H9 (cell line): ENCODE data around the gene PPIF. TPM values are rescaled to one million over a fixed set of nuclear protein-coding genes. Genes with fewer than 3 reads are reported as not detected.

Source experiments
- DNase-seq: peaks from one replicate; pipeline ENCODE4 v3.0.0-alpha.2; 2017
- H2AFZ ChIP-seq: one replicate; pipeline ENCODE4 v1.6.1; 2013; ENCODE audit warnings: mild to moderate bottlenecking, low read length, control low read depth, moderate library complexity
- H2AK5ac ChIP-seq: 2 replicates; pipeline ENCODE4 v1.6.1; 2013; ENCODE audit warnings: low read length, control low read depth, mixed read lengths; ENCODE audit not compliant: insufficient read length
- H2BK120ac ChIP-seq: one replicate; pipeline ENCODE4 v1.6.1; 2013; ENCODE audit warnings: low read depth, mild to moderate bottlenecking, low read length, control low read depth, inconsistent platforms; ENCODE audit not compliant: poor library complexity, severe bottlenecking
- H2BK12ac ChIP-seq: 2 replicates; pipeline ENCODE4 v1.6.1; 2013; ENCODE audit warnings: low read length, control low read depth, mixed read lengths, low read depth; ENCODE audit not compliant: insufficient read length
- H2BK15ac ChIP-seq: 2 replicates; pipeline ENCODE4 v1.6.1; 2013; ENCODE audit warnings: low read depth, low read length, control low read depth
- H2BK20ac ChIP-seq: one replicate; pipeline ENCODE4 v1.6.1; 2013; ENCODE audit warnings: low read depth, mild to moderate bottlenecking, low read length, control low read depth, inconsistent platforms; ENCODE audit not compliant: poor library complexity, severe bottlenecking
- H2BK5ac ChIP-seq: 2 replicates; pipeline ENCODE4 v1.6.1; 2013; ENCODE audit warnings: low read length, control low read depth, mixed read lengths; ENCODE audit not compliant: insufficient read length
- H3K14ac ChIP-seq: 2 replicates; pipeline ENCODE4 v1.6.1; 2013; ENCODE audit warnings: low read length, control low read depth; ENCODE audit not compliant: insufficient read depth
- H3K18ac ChIP-seq: 2 replicates; pipeline ENCODE4 v1.6.1; 2013; ENCODE audit warnings: low read depth, mild to moderate bottlenecking, mixed read lengths, low read length, control low read depth; ENCODE audit not compliant: insufficient read length
- H3K23ac ChIP-seq: 2 replicates; pipeline ENCODE4 v1.6.1; 2013; ENCODE audit warnings: low read length, control low read depth, mixed read lengths, low read depth; ENCODE audit not compliant: insufficient read length
- H3K23me2 ChIP-seq: 2 replicates; pipeline ENCODE4 v1.6.1; 2013; ENCODE audit warnings: low read depth, mild to moderate bottlenecking, mixed read lengths, low read length, control low read depth; ENCODE audit not compliant: insufficient read length, poor library complexity, severe bottlenecking
- H3K27ac ChIP-seq: 2 replicates; pipeline ENCODE4 v1.5.1; 2013; ENCODE audit warnings: low read length, control low read depth, mixed read lengths, low read depth; ENCODE audit not compliant: insufficient read length
- H3K27me3 ChIP-seq: 2 replicates; pipeline ENCODE4 v1.6.1; 2013; ENCODE audit warnings: low read length, control low read depth, inconsistent platforms; ENCODE audit not compliant: insufficient read depth
- H3K4ac ChIP-seq: 2 replicates; pipeline ENCODE4 v1.6.1; 2013; ENCODE audit warnings: low read depth, mild to moderate bottlenecking, control low read depth, inconsistent platforms, low read length, moderate library complexity
- H3K4me1 ChIP-seq: 2 replicates; pipeline ENCODE4 v1.6.1; 2013; ENCODE audit warnings: low read length, control low read depth, inconsistent platforms; ENCODE audit not compliant: insufficient read depth
- H3K4me2 ChIP-seq: 2 replicates; pipeline ENCODE4 v1.6.1; 2013; ENCODE audit warnings: low read length, control low read depth, mixed read lengths; ENCODE audit not compliant: insufficient read length, insufficient read depth
- H3K56ac ChIP-seq: 2 replicates; pipeline ENCODE4 v1.6.1; 2013; ENCODE audit warnings: low read depth, mild to moderate bottlenecking, mixed read lengths, low read length, control low read depth; ENCODE audit not compliant: insufficient read length
- H3K79me1 ChIP-seq: 2 replicates; pipeline ENCODE4 v1.6.1; 2013; ENCODE audit warnings: low read depth, mild to moderate bottlenecking, moderate library complexity, low read length, control low read depth, inconsistent platforms; ENCODE audit not compliant: insufficient read depth, poor library complexity, severe bottlenecking
- H3K79me2 ChIP-seq: 2 replicates; pipeline ENCODE4 v1.6.1; 2013; ENCODE audit warnings: low read length, control low read depth, inconsistent platforms; ENCODE audit not compliant: insufficient read depth
- H3K9ac ChIP-seq: 2 replicates; pipeline ENCODE4 v1.6.1; 2013; ENCODE audit warnings: low read length, control low read depth, mixed read lengths; ENCODE audit not compliant: insufficient read length; ENCODE audit errors: extremely low read depth
- H3K9me3 ChIP-seq: one replicate; pipeline ENCODE4 v1.6.1; 2013; ENCODE audit warnings: low read depth, low read length, inconsistent platforms; ENCODE audit not compliant: control insufficient read depth
- H3T11ph ChIP-seq: one replicate; pipeline ENCODE4 v1.6.1; 2013; ENCODE audit warnings: mild to moderate bottlenecking, low read length, control low read depth, inconsistent platforms
- H4K20me1 ChIP-seq: one replicate; pipeline ENCODE4 v1.6.1; 2013; ENCODE audit not compliant: control insufficient read depth, insufficient read length, insufficient read depth
- H4K5ac ChIP-seq: 2 replicates; pipeline ENCODE4 v1.6.1; 2013; ENCODE audit warnings: low read depth, mild to moderate bottlenecking, mixed read lengths, low read length, control low read depth; ENCODE audit not compliant: insufficient read length
- H4K8ac ChIP-seq: replicated peaks from 2 replicates; pipeline ENCODE4 v1.6.1; 2013; ENCODE audit warnings: low read length, control low read depth, mixed read lengths, low read depth; ENCODE audit not compliant: insufficient read length
- H4K91ac ChIP-seq: 2 replicates; pipeline ENCODE4 v1.6.1; 2013; ENCODE audit warnings: low read depth, mild to moderate bottlenecking, moderate library complexity, mixed read lengths, low read length, control low read depth; ENCODE audit not compliant: insufficient read length
- H3K27ac Mint-ChIP-seq, 3 experiments: 2 replicates in 2 of 3; 3 replicates in 1 of 3; pipeline ENCODE4 v1.8.0; 2020 to 2021; ENCODE audit warnings: mixed read lengths in 3 of 3, mild to moderate bottlenecking in 1 of 3, moderate library complexity in 1 of 3
- H3K27me3 Mint-ChIP-seq: 2 replicates; pipeline ENCODE4 v1.8.0; 2021; ENCODE audit warnings: low read depth, mild to moderate bottlenecking, moderate library complexity, mixed read lengths
- H3K36me3 Mint-ChIP-seq, 3 experiments: 2 replicates in 2 of 3; 3 replicates in 1 of 3; pipeline ENCODE4 v1.8.0; 2020 to 2021; ENCODE audit warnings: low read depth in 3 of 3, mixed read lengths in 3 of 3; ENCODE audit not compliant: insufficient read depth in 1 of 3
- H3K4me1 Mint-ChIP-seq, 2 experiments: 2 replicates each; pipeline ENCODE4 v1.8.0; 2020; ENCODE audit warnings: mixed read lengths in 2 of 2
- H3K4me3 Mint-ChIP-seq, 2 experiments: 2 replicates in 1 of 2; 3 replicates in 1 of 2; pipeline ENCODE4 v1.8.0; 2020 to 2021; ENCODE audit warnings: mild to moderate bottlenecking in 2 of 2, mixed read lengths in 2 of 2, moderate library complexity in 1 of 2
- H3K9me3 Mint-ChIP-seq, 2 experiments: 2 replicates in 1 of 2; 3 replicates in 1 of 2; pipeline ENCODE4 v1.8.0; 2020; ENCODE audit warnings: mild to moderate bottlenecking in 2 of 2, mixed read lengths in 2 of 2, moderate library complexity in 1 of 2
- CTCF ChIP-seq: fragments of 200-600 bp; sonication (generic); conservative IDR thresholded peaks from 3 replicates; pipeline ENCODE4 v1.8.0; 2021; ENCODE audit warnings: antibody characterized with exemption, mild to moderate bottlenecking
- WGBS: extraction: QIAGEN DNeasy Blood & Tissue Kit; methylation state at CpG from one replicate; pipeline ENCODE4 v1.1.7; 2013; ENCODE audit warnings: missing lambda C conversion rate, low lambda C conversion rate, mixed read lengths; ENCODE audit not compliant: insufficient read length; ENCODE audit errors: extremely low coverage; 5-methylcytosine and 5-hydroxymethylcytosine counted together
- total RNA-seq: library from RNA; stranded (reverse); gene quantifications from 2 replicates; pipeline ENCODE4 v1.2.1, GENCODE V29; 2021

The PPIF gene
- total RNA-seq, 1 experiment from 2014 or later: 79.7 TPM

- H4K20me1 ChIP-seq: no peaks in the 10 kb centered on the region
- DNase-seq: peak; percentile 17
- H3K9ac ChIP-seq: no peak overlapping the region
- no peak overlapping the region for H2BK12ac ChIP-seq
- H3K27me3 Mint-ChIP-seq: no peaks in the 10 kb centered on the region; the same call in 1 of the 2 replicates
- no peak overlapping the region for H3T11ph ChIP-seq
- WGBS: no CpG with 5 or more reads among the region's 21 CpGs
- H3K27ac ChIP-seq: no peak overlapping the region
- H2AFZ ChIP-seq: no peak overlapping the region
- no peak overlapping the region for H3K23ac ChIP-seq
- H3K9me3 Mint-ChIP-seq: no peaks in the 10 kb centered on the region
- H3K9me3 ChIP-seq: no peaks in the 10 kb centered on the region
- H3K79me1 ChIP-seq: peaks cover 5% of the 10 kb centered on the region
- no peak overlapping the region for H3K4ac ChIP-seq
- H3K36me3 Mint-ChIP-seq: peaks cover 42 to 69% (median 65%) of the 10 kb centered on the region in 3 experiments; a peak in 6 of 7 replicates
- no peaks in the 10 kb centered on the region for H3K27me3 ChIP-seq
- H3K56ac ChIP-seq: no peak overlapping the region
- H4K91ac ChIP-seq: no peak overlapping the region
- TF ChIP-seq CTCF: no peak
- H3K4me1 ChIP-seq: 0 out of 2 replicates have a peak, but pooled peaks cover 5% of the 10 kb centered on the region
- no peak overlapping the region for H2AK5ac ChIP-seq
- H3K4me1 Mint-ChIP-seq: peaks cover 8 to 17% of the 10 kb centered on the region in 2 experiments; a peak in 3 of 4 replicates
- no peak overlapping the region for H4K5ac ChIP-seq
- H3K27ac Mint-ChIP-seq: no peak overlapping the region
- H4K8ac ChIP-seq: no peak overlapping the region
- no peak overlapping the region for H3K14ac ChIP-seq
- no peak overlapping the region for H2BK5ac ChIP-seq
- H3K18ac ChIP-seq: no peak overlapping the region
- H3K79me2 ChIP-seq: no peaks in the 10 kb centered on the region
- no peak overlapping the region for H2BK15ac ChIP-seq
- no peak overlapping the region for H2BK20ac ChIP-seq
- H3K4me2 ChIP-seq: no peak overlapping the region
- H3K23me2 ChIP-seq: peaks cover 5% of the 10 kb centered on the region
- no peak overlapping the region for H2BK120ac ChIP-seq
- H3K4me3 Mint-ChIP-seq: no peak overlapping the region; a peak in 1 of 5 replicates
Observed at GRCh38 chr10:79350407-79351154, 3.3 kb downstream of the PPIF start.
